ENCODE data around the gene WWC2.

The WWC2 gene

GRCh38 chr4:183256756-183257385 is 157.8 kb downstream of the WWC2 start:
- peak; percentile 8 for DNase-seq (ENCODE audit: low read depth)

GRCh38 chr4:183257808-183258207 is 158.8 kb downstream of the WWC2 start:
- DNase-seq (ENCODE audit: low read depth), result no peak

GRCh38 chr4:183260491-183261151 is 161.6 kb downstream of the WWC2 start:
- DNase-seq (ENCODE audit: low read depth), result no peak

GRCh38 chr4:183261953-183262775 is 163.1 kb downstream of the WWC2 start:
- DNase-seq (ENCODE audit: low read depth), result peak; percentile 44

GRCh38 chr4:183262776-183263100 is 163.7 kb downstream of the WWC2 start:
- no peak for DNase-seq (ENCODE audit: low read depth)

- no peak for DNase-seq (ENCODE audit: low read depth)
These were observed 164.8 kb downstream of the WWC2 start for GRCh38 chr4:183263787-183264386.

- no peak for DNase-seq (ENCODE audit: low read depth)
These were observed 165.6 kb downstream of the WWC2 start for GRCh38 chr4:183264614-183265013.

- DNase-seq (ENCODE audit: low read depth), result no peak
These were observed 167.3 kb downstream of the WWC2 start for GRCh38 chr4:183266371-183266770.

- DNase-seq (ENCODE audit: low read depth), result no peak
These were observed 169.5 kb downstream of the WWC2 start for GRCh38 chr4:183268556-183268955.

GRCh38 chr4:183272384-183272783 is 173.3 kb downstream of the WWC2 start:
- DNase-seq (ENCODE audit: low read depth), result no peak

GRCh38 chr4:183276106-183276505 is 177.0 kb downstream of the WWC2 start:
- DNase-seq (ENCODE audit: low read depth), result no peak

- no peak for DNase-seq (ENCODE audit: low read depth)
These were observed 185.3 kb downstream of the WWC2 start for GRCh38 chr4:183284258-183284785.

- DNase-seq (ENCODE audit: low read depth), result no peak
These were observed 185.9 kb downstream of the WWC2 start for GRCh38 chr4:183284965-183285364.

- no peak for DNase-seq (ENCODE audit: low read depth)
These were observed 186.8 kb downstream of the WWC2 start for GRCh38 chr4:183285886-183286285.

- DNase-seq (ENCODE audit: low read depth), result no peak
These were observed 187.7 kb downstream of the WWC2 start for GRCh38 chr4:183286590-183287308.

GRCh38 chr4:183287309-183287659 is 188.2 kb downstream of the WWC2 start:
- no peak for DNase-seq (ENCODE audit: low read depth)

GRCh38 chr4:183287677-183288076 is 188.6 kb downstream of the WWC2 start:
- no peak for DNase-seq (ENCODE audit: low read depth)

- no peak for DNase-seq (ENCODE audit: low read depth)
These were observed 189.9 kb downstream of the WWC2 start for GRCh38 chr4:183288955-183289354.

- DNase-seq (ENCODE audit: low read depth), result no peak
These were observed 190.6 kb downstream of the WWC2 start for GRCh38 chr4:183289688-183290087.

GRCh38 chr4:183291070-183291469 is 192.0 kb downstream of the WWC2 start:
- no peak for DNase-seq (ENCODE audit: low read depth)

GRCh38 chr4:183295711-183296110 is 196.7 kb downstream of the WWC2 start:
- DNase-seq (ENCODE audit: low read depth), result no peak

- no peak for DNase-seq (ENCODE audit: low read depth)
These were observed 198.6 kb downstream of the WWC2 start for GRCh38 chr4:183297675-183298074.

Data from activated gamma-delta T cell treated with anti-CD3 and anti-CD28 coated beads, Interleukin-2, amount 50 U/mL, for 16 hours (primary cell).